ENCODE measurements around the gene TAF1.
A peak's percentile ranks its signal among the peaks of the same experiment; 100 is the strongest.
"Not testable (repeated sequence)": the region's sequence is repeated elsewhere in the genome, so short reads cannot be mapped to it uniquely, and the experiment has no call there.

Gene TAF1

DNA sequence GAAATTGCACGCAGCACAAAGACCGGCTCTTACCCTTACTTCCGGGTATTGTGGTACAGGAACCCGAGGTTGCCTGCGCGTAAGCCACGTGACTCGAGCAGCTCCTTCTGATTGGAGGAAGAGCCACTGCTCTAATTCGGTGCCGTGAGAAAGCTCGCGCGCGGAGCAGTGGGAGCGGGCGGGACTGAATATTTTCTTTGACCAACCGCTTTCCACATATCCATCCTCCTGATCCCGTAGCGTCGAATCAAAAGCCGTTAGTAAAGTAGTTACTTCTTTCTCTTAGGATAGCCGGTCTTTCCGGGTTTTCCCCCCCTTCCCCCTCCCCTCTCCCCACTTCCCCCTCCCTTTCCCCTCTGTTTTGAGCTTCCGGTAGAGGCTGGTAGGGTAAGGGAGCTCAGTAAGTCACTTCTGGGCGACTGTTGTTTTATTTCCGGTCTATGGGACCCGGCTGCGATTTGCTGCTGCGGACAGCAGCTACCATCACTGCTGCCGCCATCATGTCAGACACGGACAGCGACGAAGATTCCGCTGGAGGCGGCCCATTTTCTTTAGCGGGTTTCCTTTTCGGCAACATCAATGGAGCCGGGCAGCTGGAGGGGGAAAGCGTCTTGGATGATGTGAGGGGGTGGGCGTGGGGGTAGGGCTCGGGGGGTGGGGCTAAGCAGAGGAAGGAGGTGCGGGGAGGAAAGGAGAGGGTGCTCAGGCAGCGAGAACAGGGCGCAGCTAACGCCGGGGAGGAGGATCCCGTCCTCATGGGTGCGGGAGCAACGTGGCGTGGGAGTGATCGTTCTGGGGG, at the start of gene TAF1:
Gene TAF1, plus strand, starts transcription at position 483 of the 799 bp plus-strand sequence. Its CDS starts 18 bp downstream, at position 501.
- DNase-seq, result peak; percentile 98

DNA sequence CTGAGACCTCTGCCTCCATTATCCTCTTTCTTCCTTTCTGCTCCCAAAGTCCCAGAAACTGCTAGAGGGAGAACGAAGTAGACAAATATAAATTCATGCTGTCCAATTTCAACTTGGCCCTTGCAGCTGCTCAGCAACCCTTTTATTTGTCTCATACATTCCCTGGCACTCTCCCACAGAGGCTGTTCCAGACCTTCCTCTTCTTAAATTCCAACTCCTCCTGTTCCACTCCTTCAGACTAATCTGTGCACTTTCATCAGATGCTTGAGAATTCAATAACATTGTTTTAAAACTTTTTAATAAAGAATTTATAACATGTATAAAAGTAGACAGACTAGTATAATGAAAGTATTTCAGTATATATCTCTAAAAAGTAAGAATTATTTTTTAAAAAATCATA, 49.2 kb upstream of the TAF1 start:
- not testable (repeated sequence) for DNase-seq

- DNase-seq, result no peak
These were observed 46.0 kb upstream of the TAF1 start for GRCh38 chrX:71320126-71320525.

DNA sequence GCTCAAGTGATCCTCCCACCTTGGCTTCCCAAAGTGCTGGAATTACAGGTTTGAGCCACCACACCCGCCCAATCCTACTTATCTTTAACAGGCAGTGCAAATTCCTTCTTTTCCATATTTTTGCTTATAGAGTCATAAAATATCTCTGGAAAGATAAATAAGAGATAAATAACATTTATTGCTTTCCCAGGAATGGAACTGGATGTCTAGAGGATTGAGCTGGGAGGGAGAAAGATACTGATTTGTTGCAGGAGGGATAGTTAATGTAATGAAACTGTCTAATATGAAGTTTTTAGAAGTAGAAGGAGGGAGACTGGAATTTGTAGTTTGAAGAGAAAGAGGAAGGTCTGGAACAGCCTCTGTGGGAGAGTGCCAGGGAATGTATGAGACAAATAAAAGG, 44.4 kb upstream of the TAF1 start:
- DNase-seq, result no peak

- not testable (repeated sequence) for DNase-seq
These were observed 41.7 kb upstream of the TAF1 start for GRCh38 chrX:71324452-71324851.

GRCh38 chrX:71326394-71326793, 39.8 kb upstream of the TAF1 start:
- no peak for DNase-seq

DNA sequence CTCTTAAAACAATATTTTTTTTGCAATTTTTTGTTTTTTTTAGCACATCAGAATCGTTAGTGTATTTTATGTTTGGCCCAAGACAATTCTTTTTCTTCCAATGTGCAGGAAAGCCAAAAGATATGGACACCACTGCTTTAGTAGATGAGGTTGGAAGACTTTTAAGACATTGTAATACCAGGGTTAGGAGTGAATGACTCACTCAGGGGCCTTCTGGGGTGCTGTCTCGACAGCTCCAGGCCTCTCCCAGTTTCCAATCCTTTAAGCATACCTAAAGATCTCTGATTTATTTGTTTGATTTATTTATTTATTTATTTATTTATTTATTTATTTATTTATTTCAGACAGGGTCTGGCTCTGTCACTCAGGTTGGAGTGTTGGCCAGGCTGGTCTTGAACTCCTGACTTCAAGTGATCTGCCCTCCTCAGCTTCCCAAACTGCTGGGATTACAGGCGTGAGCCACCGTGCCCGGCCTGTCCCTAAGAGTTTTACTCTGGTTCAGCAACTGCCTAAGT, 16.9 kb upstream of the TAF1 start:
- DNase-seq, result not testable (repeated sequence)

GRCh38 chrX:71349867-71350266, 16.3 kb upstream of the TAF1 start:
- DNase-seq, result not testable (repeated sequence)

GRCh38 chrX:71352439-71352838, 13.7 kb upstream of the TAF1 start:
- not testable (repeated sequence) for DNase-seq

DNA sequence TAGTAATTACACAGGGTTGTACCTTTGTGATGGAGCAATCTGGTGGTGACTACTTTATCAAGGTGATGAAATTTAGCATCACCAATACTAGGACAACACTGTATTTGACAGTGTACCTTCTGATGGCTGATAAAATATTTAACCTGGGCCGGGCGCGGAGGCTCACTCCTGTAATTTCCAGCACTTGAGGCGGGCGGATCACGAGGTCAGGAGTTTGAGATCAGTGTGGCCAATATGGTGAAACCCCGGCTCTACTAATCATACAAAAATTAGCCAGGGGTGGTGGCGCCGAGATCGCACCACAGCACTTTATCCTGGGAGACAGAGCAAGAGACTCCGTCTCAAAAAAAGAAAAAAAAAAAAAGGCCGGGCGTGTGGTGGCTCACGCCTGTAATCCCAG, 1.9 kb upstream of the TAF1 start:
- DNase-seq, result no peak

DNA sequence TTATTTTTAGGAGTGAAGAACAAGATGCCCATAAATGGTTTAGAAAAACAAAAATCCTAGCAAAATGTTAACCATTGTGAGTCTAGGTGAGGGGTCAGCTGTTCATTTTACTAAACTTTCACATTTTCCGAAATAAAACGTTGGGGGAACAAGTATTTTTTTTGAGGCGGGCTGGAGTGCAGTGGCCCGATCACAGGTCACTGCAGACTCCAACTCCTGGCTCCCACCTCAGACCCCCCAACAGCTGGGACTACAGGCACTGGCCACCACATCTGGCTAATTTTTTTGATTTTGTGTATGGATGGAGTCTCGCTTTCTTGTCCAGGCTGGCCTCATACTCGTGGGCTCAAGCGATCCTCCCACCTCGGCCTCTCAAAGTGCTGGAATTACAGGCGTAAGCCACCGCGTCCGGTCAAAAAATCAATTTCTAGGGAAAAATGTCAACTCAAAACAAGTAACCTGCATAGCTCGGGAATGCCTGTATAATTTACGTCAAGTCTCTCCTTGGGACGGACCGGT, 742 bp upstream of the TAF1 start:
- no peak for DNase-seq

GRCh38 chrX:71366674-71367256, 608 bp downstream of the TAF1 start:
- DNase-seq, result peak; percentile 26

DNA sequence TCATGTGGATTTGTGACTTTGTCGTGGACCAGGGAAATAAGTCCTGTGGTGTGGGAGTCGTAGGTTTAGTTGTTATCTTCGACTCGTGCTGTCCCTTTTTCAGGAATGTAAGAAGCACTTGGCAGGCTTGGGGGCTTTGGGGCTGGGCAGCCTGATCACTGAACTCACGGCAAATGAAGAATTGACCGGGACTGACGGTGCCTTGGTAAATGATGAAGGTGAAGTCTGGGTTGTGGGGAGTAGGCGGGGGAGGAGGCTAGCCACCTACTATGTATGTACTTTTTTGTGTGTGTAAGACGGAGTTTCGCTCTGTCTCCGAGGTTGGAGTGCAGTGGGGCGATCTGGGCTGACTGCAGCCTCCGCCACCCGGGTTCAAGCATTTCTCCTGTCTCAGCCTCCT, 1.2 kb downstream of the TAF1 start:
- no peak for DNase-seq

DNA sequence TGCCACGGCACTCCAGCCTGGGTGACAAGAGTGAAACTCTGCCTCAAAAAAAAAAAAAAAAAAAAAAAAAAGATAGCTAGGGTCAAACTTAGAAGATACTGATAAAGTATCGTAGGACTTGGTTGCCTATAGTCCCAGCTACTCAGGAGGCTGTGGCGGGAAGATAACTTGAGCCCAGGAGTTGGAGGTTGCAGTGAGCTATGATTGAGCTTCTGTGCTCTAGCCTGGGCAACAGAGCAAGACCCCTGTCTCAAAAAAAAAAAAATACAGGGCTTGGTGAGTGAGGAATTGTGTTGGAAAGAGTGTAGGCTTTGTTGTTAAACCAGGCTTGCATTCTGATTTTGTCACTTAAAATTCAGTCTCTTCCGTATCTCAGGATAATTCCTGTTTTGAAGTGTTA, 6.2 kb downstream of the TAF1 start:
- no peak for DNase-seq

DNA sequence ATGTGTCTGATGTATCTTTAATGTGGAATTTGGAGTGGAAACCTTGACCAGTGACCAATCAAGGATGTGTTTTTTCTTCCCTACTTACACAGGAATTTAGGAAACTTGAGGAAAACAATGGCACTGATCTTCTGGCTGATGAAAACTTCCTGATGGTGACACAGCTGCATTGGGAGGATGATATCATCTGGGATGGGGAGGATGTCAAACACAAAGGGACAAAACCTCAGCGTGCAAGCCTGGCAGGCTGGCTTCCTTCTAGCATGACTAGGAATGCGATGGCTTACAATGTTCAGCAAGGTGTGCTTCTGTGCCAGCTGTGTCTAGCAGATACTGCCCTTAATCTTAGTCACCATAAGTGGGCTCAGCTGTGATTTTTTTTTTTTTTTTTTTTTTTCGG, 12.6 kb downstream of the TAF1 start:
- DNase-seq, result no peak

- DNase-seq, result not testable (repeated sequence)
These were observed 25.6 kb downstream of the TAF1 start for GRCh38 chrX:71391725-71392124.

DNA sequence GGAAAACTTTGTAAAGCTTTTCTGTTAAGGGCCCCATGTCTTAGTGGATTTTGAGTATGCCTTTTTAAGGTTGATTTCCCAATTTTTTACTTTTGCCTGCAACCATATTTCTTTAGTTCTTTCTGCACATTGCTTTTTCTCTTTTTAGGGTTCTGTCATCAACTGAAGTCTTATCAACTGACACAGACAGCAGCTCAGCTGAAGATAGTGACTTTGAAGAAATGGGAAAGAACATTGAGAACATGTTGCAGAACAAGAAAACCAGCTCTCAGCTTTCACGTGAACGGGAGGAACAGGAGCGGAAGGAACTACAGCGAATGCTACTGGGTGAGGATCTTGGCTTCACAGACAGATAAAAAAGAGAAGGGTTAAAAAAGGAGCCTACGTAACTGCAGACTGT, 27.8 kb downstream of the TAF1 start:
- DNase-seq, result no peak

DNA sequence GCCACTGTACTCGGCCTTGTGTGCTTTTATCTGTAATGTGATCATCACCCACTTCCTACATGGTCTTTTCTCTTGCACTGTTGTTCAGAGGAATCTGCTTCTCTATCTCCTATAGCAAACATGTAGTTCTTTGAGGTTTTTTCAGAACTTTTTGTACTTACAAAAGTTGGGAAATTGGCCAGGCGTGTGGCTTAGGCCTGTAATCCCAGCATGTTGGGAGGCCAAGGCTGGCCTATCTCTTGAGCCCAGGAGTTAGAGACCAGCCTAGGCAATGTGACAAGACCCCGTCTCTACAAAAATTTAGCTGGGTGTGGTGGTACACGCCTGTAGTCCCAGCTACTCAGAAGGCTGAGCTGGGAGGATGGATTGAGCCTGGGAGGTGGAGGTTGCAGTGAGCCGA, 30.4 kb downstream of the TAF1 start:
- no peak for DNase-seq

DNA sequence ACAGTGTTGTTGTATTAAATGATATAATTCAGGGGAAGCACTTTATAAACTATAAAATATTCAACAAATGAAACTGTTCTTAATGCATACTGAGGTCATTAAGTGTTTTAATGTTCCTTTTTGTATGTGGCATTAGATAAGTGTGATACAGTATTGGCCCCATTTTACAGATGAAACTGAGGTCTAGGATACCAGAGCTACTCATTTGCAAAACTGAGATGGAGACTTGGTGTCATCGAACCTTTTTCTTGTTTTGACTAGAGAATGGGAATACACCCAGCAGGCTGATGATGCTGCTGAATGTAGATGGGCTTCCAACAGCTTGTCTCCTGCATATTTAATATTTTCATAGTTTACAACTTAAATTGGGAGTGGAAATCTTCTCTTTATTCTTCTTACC, 34.6 kb downstream of the TAF1 start:
- DNase-seq, result no peak

DNA sequence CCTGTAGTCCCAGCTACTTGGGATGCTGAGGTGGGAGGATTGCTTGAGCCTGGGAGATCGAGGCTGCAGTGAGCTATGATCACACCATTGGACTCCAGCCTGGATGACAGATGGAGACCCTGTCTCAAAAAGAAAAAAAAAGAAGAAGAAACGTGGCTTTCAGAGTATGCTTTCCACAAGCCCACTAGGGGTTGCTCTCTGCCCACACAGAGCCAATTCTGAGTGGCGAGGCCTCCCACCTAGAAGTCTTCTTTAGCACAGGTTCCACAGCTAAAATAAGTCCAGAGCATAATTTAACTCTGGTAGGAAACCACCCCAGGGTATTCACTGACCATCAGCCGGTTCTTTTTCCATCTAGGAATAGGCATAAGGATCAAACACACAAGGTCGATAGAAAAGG, 50.1 kb downstream of the TAF1 start:
- not testable (repeated sequence) for DNase-seq

DNA sequence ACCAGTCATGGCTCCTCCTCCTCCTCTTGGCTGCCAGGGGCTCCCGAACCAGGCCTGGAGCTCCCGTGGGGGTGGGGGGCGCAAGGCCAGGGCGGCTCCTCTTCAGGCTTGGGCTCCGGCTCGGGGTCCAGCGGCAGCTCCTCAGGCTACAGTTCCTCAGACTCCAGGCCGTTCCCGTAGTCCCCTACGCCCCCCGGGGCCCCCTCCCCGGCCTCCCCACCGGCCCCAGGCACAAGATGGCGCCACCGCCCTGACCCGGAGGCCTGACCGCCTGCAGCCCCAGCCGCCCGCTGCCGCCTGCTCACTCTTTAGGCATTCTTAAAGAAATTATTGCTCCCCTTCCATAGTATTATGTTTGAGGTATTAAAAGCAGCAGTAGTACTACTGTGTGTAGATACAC, 54.5 kb downstream of the TAF1 start:
- DNase-seq, result no peak

DNA sequence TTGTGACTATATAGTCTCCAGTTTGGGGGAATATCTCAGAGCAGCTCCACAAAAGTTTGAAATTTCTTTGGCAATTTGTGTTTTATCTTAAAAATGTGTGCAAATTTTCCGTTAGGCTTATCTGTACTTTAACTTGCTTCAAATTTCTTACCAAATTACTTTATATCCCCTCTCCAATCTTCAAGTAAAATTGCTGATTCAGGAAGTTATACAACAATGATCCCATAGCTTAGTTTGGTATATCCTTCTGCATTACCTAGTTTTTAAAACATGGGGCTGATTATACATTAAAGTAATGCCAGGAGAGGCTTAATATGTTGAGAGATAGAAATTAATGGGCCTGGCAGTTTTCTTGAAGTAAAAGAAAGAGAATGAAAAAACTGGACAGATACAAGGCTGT, 66.6 kb downstream of the TAF1 start:
- no peak for DNase-seq

- DNase-seq, result no peak
These were observed 72.6 kb downstream of the TAF1 start for GRCh38 chrX:71438750-71439149.

DNA sequence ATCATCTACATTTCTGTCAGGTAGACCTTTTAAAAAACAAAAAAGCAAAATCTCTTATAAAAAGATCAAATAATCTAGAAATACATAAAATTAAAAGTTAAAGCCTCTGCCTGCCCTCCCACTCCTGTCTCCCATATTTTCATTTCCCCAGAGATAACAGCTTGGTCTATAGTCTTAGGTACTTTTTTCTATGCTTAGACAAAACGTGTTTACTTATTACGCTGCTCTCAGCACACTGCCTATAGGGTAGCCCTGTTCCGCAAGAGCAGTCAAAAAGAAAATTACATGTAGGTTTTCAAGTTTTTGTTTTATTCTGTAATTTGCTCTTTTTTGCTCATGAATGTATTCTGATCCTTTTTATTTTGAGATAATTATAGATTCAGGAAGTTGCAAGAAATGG, 73.3 kb downstream of the TAF1 start:
- DNase-seq, result no peak

All from fibroblast of skin of right biceps (primary cell).